K562 treated with DMSO at 1 percent for 24 hours (cell line): Measurements from ENCODE around the gene SPRR2B. TPM values are rescaled to one million over a fixed set of nuclear protein-coding genes. Genes with fewer than 3 reads are reported as not detected.

Source experiments
- total RNA-seq: library from RNA; unstranded; fragments of 300-600 nt; gene quantifications from 2 replicates; pipeline ENCODE4 v1.2.3, GENCODE V29; 2022; ENCODE audit warnings: low read depth; ENCODE audit not compliant: insufficient read depth

The SPRR2B gene
- total RNA-seq = not detected in 2 replicates

GRCh38 chr1:153071511-153071910, at the start of gene SPRR2B:
SPRR2B (minus strand) TSS chr1:153071611; CDS start chr1:153070839, 772 bp downstream.

DNA sequence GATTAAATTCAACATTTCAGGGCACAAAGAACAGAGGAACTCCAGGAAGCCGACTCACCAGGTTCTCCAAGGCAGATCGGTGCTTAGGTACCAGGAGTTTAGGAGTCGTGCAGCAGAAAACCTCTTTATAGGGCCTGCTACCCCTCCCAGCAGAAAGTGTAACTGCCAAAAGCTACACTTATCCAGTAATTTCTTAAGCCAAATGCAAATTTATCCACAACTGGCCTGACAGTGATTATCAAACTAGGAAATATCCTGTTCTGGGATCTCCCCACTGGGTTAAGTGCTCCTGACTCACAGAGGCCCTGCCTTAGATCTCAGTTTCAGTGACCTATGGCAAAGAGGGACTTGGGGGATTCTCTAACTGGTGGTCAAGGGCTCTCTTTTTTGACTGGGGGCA, 42.0 kb upstream of the SPRR2B start, which contains the start of gene SPRR2F:
Gene SPRR2F (minus strand): TSS at position 101 of the 400 bp plus-strand sequence. CDS start 783 bp downstream, outside the sequence.

GRCh38 chr1:153094426-153094825, 23.0 kb upstream of the SPRR2B start, which contains the start of gene SPRR2E:
SPRR2E (minus strand) TSS chr1:153094526; CDS start chr1:153093751, 775 bp downstream.

DNA sequence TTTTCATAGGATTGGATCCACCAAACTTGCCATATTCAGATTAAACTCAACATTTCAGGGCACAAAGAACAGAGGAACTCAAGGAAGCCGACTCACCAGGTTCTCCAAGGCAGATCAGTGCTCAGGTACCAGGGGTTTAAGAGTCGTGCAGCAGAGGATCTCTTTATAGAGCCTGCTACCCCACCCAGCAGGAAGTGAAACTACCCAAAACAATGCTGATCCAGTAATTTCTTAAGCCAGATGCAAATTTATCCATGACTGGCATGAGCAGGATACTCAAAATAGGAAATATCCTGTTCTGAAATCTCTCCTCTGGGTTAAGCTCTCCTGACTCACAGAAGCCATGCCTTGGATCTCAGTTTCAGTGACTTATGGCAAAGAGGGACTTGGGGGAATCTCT, 14.0 kb downstream of the SPRR2B start, which contains the start of gene SPRR2A:
Gene SPRR2A (minus strand): TSS at position 138 of the 400 bp plus-strand sequence. CDS start 777 bp downstream, outside the sequence.

DNA sequence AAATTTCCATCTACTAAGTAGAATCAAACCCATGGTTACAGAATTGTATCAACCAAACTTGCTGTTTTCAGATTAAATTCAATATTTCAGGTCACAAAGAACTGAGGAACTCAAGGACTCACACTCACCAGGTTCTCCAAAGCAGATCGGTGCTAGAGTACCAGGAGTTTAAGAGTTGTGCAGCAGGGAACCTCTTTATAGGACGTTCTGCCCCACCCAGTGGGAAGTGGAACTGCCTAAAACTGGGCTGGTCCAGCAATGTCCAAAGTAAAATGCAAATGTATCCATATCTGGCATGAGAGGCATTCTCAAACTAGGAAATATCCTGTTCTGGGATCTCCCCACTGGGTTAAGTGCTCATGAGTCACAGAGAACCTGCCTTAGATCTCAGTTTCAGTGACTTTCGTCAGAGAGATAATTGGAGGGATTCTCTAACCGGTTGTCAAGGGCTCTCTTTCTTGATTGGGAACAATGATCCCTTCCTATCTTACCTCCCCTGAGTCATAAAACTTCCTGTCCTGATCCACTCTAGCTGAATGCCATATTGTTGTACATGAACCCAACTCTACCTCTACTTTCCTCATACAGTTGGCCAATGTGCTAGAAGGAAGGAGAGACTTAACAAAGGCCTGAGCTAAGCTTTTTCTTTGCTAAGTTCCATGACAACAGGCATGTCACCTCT, 30.3 kb downstream of the SPRR2B start, which contains the start of gene SPRR2D:
Gene SPRR2D (minus strand): TSS at position 171 of the 682 bp plus-strand sequence. CDS start 774 bp downstream, outside the sequence.

GRCh38 chr1:153030895-153031294, 40.5 kb downstream of the SPRR2B start, which contains the start of gene SPRR1B:
SPRR1B (plus strand) TSS chr1:153031203; CDS start chr1:153032346, 1,143 bp downstream.

Other genes with a start within 250 kb of the SPRR2B start
- gene LCE1A, start 244.1 kb downstream of the SPRR2B start, total RNA-seq = not detected in 2 replicates
- not detected in 2 replicates for gene LCE6A, start 228.8 kb downstream of the SPRR2B start, total RNA-seq
- gene LCE7A, start 211.6 kb downstream of the SPRR2B start, total RNA-seq = not detected in 2 replicates
- gene SMCP, start 193.3 kb downstream of the SPRR2B start, total RNA-seq = not detected in 2 replicates
- gene IVL, start 163.1 kb downstream of the SPRR2B start, total RNA-seq = not detected in 2 replicates
- not detected in 2 replicates for gene SPRR5, start 124.4 kb downstream of the SPRR2B start, total RNA-seq
- gene SPRR4, start 101.0 kb downstream of the SPRR2B start, total RNA-seq = not detected in 2 replicates
- not detected in 2 replicates for gene SPRR1A, start 87.5 kb downstream of the SPRR2B start, total RNA-seq
- not detected in 2 replicates for gene SPRR3, start 69.9 kb downstream of the SPRR2B start, total RNA-seq
- not detected in 2 replicates for gene SPRR1B, start 40.4 kb downstream of the SPRR2B start, total RNA-seq
- gene SPRR2D, start 30.5 kb downstream of the SPRR2B start, total RNA-seq = 13.6 and 13.7 TPM in 2 replicates
- not detected in 2 replicates for gene SPRR2A, start 14.1 kb downstream of the SPRR2B start, total RNA-seq
- gene SPRR2E, start 22.9 kb upstream of the SPRR2B start, total RNA-seq = not detected in 2 replicates
- not detected in 2 replicates for gene SPRR2F, start 41.9 kb upstream of the SPRR2B start, total RNA-seq
- not detected in 2 replicates for gene SPRR2G, start 79.3 kb upstream of the SPRR2B start, total RNA-seq
- gene LELP1, start 131.8 kb upstream of the SPRR2B start, total RNA-seq = not detected in 2 replicates
- gene PRR9, start 146.0 kb upstream of the SPRR2B start, total RNA-seq = 0.74 and 1.4 TPM in 2 replicates
- not detected in 2 replicates for gene LORICRIN, start 188.1 kb upstream of the SPRR2B start, total RNA-seq
- gene PGLYRP3, start 241.3 kb upstream of the SPRR2B start, total RNA-seq = 0.53 and 1.1 TPM in 2 replicates